Transverse colon (tissue), 4 donors: ENCODE data around the gene PTPRE. TPM values are rescaled to one million over a fixed set of nuclear protein-coding genes. Genes with fewer than 3 reads are reported as not detected.
A peak's percentile ranks its signal among the peaks of the same experiment; 100 is the strongest.

ENCODE experiments used
- DNase-seq: peaks from one replicate; pipeline ENCODE4 v3.0.0-alpha.2; 2019
- H3K27ac ChIP-seq, 4 donors: fragments of 200-600 bp; sonication (generic); 2 replicates each; pipeline ENCODE4 v1.5.1; 2016 to 2018; ENCODE audit warnings: inconsistent platforms in 4 of 4
- H3K27me3 ChIP-seq: fragments of 200-600 bp; sonication (generic); 2 replicates; pipeline ENCODE4 v1.5.1; 2017; ENCODE audit warnings: inconsistent platforms
- H3K36me3 ChIP-seq, 4 donors: fragments of 200-600 bp; sonication (generic); 2 replicates each; pipeline ENCODE4 v1.5.1; 2017 to 2019; ENCODE audit warnings: inconsistent platforms in 4 of 4
- H3K4me1 ChIP-seq, 4 donors: fragments of 200-600 bp; sonication (generic); 2 replicates each; pipeline ENCODE4 v1.5.1; 2017 to 2020; ENCODE audit warnings: inconsistent platforms in 4 of 4
- H3K4me3 ChIP-seq, 4 donors: fragments of 200-600 bp; sonication (generic); 1 replicate in 1 of 4; 2 replicates in 3 of 4; pipeline versions ENCODE4 v1.5.1 to v1.6.1; 2017 to 2019; ENCODE audit warnings: inconsistent platforms in 4 of 4
- H3K9me3 ChIP-seq, 2 donors: fragments of 200-600 bp; sonication (generic); 2 replicates each; pipeline ENCODE4 v1.5.1; 2017 to 2019; ENCODE audit warnings: inconsistent platforms in 2 of 2
- EP300 ChIP-seq: sonication (generic); formaldehyde crosslinking; IDR thresholded peaks from one replicate; pipeline ENCODE4 v1.6.1; 2017; ENCODE audit warnings: antibody characterized with exemption, low read depth
- POLR2A ChIP-seq: fragments of 450-650 bp; IDR thresholded peaks from one replicate; pipeline ENCODE4 v1.6.1; 2016; ENCODE audit warnings: antibody characterized with exemption, mild to moderate bottlenecking, moderate library complexity
- POLR2AphosphoS5 ChIP-seq, 3 donors: sonication (generic); formaldehyde crosslinking; IDR thresholded peaks; one replicate each; pipeline ENCODE4 v1.6.1; 2016; ENCODE audit warnings: antibody characterized with exemption in 3 of 3
- WGBS, 2 donors: methylation state at CpG; one replicate each; pipeline ENCODE4 v1.1.5; 2018; ENCODE audit warnings: low coverage in 1 of 2; 5-methylcytosine and 5-hydroxymethylcytosine counted together
- in situ Hi-C, 4 donors: fragments of 200-750 bp; cut with MboI; loops; one replicate each; pipeline versions ENCODE4 v1.15.0 to v1.15.1; 2017; ENCODE audit warnings: low sequenced_read_pairs in 3 of 4, low pct_ligation_motif_present in 1 of 4, low pct_unique_long_range_greater_than_20kb in 1 of 4
- intact Hi-C: fragments of 100-400 bp; cut with DNase I; formaldehyde crosslinking; loops from one replicate; pipeline ENCODE4 v1.15.1; 2023; ENCODE audit warnings: low total_unique reads
- total RNA-seq, 4 donors: library from RNA; depleted of rRNA; stranded (reverse); fragments of >200 nt; gene quantifications; one replicate each; pipeline ENCODE4 v1.1.0, GENCODE V29; 2016
- TF ChIP-seq, protein P1 (sequence below), 5 experiments: fragments of 200-600 bp in 3 of 5; fragments of 450-650 bp in 2 of 5; sonication (generic) in 3 of 5; IDR thresholded peaks; 1 replicate in 2 of 5; 2 replicates in 3 of 5; pipeline ENCODE4 v1.5.1; 2016 to 2017; ENCODE audit warnings: antibody characterized with exemption in 5 of 5, inconsistent platforms in 3 of 5, mild to moderate bottlenecking in 2 of 5, moderate library complexity in 1 of 5

PTPRE gene
- total RNA-seq, 4 donors from 2014 or later, result 25.7 to 43.6 (median 26.7) TPM

- DNase-seq, result no peak
- Histone ChIP-seq H3K4me3 (no peak overlapping the region), H3K36me3 (no peaks in the 10 kb centered on the region), H3K4me1 (peaks cover 6 to 15% (median 10%) of the 10 kb centered on the region in 4 donors), H3K27ac (no peak overlapping the region), H3K9me3 (no peaks in the 10 kb centered on the region), H3K27me3 (peaks cover 45% of the 10 kb centered on the region)
- intact Hi-C loops, result no loop called here
- no peak for TF ChIP-seq POLR2A
- TF ChIP-seq, protein P1, sequence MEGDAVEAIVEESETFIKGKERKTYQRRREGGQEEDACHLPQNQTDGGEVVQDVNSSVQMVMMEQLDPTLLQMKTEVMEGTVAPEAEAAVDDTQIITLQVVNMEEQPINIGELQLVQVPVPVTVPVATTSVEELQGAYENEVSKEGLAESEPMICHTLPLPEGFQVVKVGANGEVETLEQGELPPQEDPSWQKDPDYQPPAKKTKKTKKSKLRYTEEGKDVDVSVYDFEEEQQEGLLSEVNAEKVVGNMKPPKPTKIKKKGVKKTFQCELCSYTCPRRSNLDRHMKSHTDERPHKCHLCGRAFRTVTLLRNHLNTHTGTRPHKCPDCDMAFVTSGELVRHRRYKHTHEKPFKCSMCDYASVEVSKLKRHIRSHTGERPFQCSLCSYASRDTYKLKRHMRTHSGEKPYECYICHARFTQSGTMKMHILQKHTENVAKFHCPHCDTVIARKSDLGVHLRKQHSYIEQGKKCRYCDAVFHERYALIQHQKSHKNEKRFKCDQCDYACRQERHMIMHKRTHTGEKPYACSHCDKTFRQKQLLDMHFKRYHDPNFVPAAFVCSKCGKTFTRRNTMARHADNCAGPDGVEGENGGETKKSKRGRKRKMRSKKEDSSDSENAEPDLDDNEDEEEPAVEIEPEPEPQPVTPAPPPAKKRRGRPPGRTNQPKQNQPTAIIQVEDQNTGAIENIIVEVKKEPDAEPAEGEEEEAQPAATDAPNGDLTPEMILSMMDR (IDR thresholded peaks at IDR 0.05), result no peak
- no peak for TF ChIP-seq EP300
- no peak for TF ChIP-seq POLR2AphosphoS5 (IDR thresholded peaks at IDR 0.05)
- in situ Hi-C loops, result no loop called here
Observed at GRCh38 chr10:128123846-128124245, 216.9 kb downstream of the PTPRE start.

DNA sequence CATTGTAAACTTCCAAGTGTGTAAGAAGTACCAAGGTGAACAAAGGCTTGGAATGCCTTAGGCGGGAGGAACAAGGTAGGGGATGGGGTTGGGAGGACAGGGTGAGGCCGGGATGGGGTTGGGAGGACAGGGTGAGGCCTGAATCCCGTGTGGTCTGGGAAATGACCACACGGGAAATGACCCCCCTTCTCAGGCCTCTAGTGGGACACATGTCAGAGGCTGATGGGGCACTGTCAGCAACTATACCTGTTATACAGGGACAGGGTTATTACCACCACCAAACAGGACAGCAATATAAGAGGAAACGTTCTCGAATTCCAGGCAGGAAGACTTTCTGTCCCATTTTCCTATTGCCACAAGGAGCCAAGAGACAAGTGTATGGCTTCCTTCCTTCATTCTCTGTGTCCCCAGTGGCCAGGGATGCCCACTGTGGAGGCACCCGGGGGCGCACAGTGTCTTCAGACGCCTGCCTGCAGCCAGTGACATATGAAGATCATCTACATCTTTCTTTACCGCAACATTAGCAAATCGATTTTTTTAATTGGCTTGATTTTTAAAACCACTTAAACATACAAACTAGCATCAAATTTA is 218.0 kb downstream of the PTPRE start:
- H3K27ac ChIP-seq, result peak overlapping the region in 2 of 4 donors; percentile 9 to 70
- in situ Hi-C loops (no loop called here), intact Hi-C loops (no loop called here)
- 14 to 26% methylated on average over 5 to 11 of the region's 11 CpGs for WGBS, 2 donors
- H3K4me3 ChIP-seq, result peak overlapping the region in 3 of 4 donors; percentile 60 to 82 (median 62)
- peaks cover 45% of the 10 kb centered on the region for H3K27me3 ChIP-seq
- TF ChIP-seq POLR2AphosphoS5 (IDR thresholded peaks at IDR 0.05) (no peak), POLR2A (no peak), EP300 (no peak)
- TF ChIP-seq, protein P1 (IDR thresholded peaks at IDR 0.05), result no peak
- DNase-seq, result peak; percentile 11
- H3K4me1 ChIP-seq, result peaks cover 6 to 15% (median 10%) of the 10 kb centered on the region in 4 donors
- no peaks in the 10 kb centered on the region for H3K9me3 ChIP-seq
- H3K36me3 ChIP-seq, result no peaks in the 10 kb centered on the region

DNA sequence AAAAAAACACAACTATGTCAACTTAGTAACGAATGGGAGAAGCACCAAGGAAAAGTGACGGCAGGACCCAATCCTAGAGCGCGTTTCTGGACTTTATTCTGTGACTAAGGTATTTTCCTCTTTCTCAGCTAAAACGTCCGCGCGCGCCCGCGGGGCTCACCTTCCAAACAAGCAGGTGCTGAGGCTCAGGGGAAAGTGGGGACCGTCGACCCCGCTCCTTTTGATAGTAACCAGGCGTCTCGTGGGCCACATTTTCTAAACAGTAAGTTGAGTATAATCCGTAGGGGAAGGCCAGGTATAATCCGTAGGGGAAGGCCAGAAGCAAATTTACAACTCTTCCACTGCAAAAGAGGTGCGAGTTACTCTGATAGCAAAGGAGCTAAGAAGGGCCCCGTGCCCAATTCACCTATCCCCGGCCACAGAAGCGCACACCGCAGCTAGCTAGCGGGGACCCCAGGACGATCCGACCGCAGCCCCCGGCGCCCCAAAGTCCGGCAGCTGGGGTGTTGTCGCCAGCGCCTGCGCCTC is 218.6 kb downstream of the PTPRE start:
- peaks cover 42% of the 10 kb centered on the region for H3K27me3 ChIP-seq
- TF ChIP-seq, protein P1 (IDR thresholded peaks at IDR 0.05), result no peak
- no peak for TF ChIP-seq POLR2AphosphoS5 (IDR thresholded peaks at IDR 0.05)
- no peak for TF ChIP-seq POLR2A
- WGBS, 2 donors, result 1 to 4% methylated on average over 4 to 30 of the region's 33 CpGs
- H3K4me1 ChIP-seq, result peaks cover 6 to 15% (median 10%) of the 10 kb centered on the region in 4 donors
- peak; percentile 40 for DNase-seq
- intact Hi-C loops, result no loop called here
- in situ Hi-C loops, result no loop called here
- H3K27ac ChIP-seq, result peak overlapping the region in 3 of 4 donors; percentile 52 to 70 (median 53)
- H3K9me3 ChIP-seq, result no peaks in the 10 kb centered on the region
- peak overlapping the region; percentile 39 to 82 (median 61) for H3K4me3 ChIP-seq
- no peaks in the 10 kb centered on the region for H3K36me3 ChIP-seq

DNA sequence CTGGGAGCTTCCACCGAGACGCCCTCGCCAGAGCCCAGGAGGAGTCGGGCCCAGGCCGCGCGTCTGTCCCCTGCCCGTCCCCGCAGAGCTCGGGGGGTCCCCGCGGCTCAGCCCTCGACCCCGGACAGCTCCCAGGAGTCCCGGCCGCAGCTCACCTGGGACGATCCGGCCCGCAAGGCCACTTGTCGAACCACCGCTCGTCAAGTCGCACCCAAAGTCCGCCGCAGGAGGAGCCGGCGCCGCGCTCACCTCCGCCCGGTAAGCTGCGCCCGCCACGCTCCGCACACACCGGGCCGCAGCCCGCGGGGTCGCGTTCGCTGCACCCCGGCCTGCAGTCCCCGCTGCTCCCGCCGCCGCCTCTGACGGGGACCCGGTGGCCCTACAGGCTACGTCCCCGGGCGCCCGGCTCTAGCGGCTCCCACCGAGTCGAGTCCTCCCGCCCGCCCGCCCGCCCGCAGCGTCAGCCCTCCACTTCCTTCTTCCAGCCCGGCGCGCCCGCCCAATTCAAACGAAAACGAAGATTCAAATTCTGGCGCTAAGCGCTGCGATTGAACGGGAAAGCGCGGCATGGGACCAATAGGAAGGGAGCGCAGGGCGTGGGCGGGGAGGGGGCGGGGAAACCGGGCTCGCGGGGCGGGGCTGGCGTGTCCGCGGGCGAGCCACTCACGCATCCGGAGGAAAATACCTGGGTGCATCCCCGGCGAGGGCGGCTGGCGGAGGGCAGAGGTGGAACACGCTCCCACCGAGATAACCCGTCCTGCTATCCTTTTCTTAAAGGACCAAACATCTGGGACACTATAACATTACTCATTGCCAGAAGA is 219.3 kb downstream of the PTPRE start, which contains the start of gene MKI67:
Gene MKI67, minus strand, starts transcription at position 480 of the 821 bp plus-strand sequence. CDS start 756 bp downstream, outside the sequence.
- H3K27ac ChIP-seq, result peak within 1 kb of the TSS in 3 of 4 donors; percentile 53 to 70 (median 57)
- peaks cover 6 to 15% (median 10%) of the 10 kb centered on the region in 4 donors for H3K4me1 ChIP-seq
- peak within 1 kb of the TSS; percentile 39 to 82 (median 61) for H3K4me3 ChIP-seq
- peak; percentile 91 for DNase-seq
- in situ Hi-C loops, result no loop called here
- intact Hi-C loops, result no loop called here
- H3K27me3 ChIP-seq, result peaks cover 38% of the 10 kb centered on the region
- H3K36me3 ChIP-seq, result no peaks in the 10 kb centered on the region
- 1% methylated on average over 50 of the region's 95 CpGs; no CpG with 5 or more reads in 1 of the 2 donors for WGBS, 2 donors
- no peaks in the 10 kb centered on the region for H3K9me3 ChIP-seq
- no peak for TF ChIP-seq EP300
- TF ChIP-seq, protein P1 (IDR thresholded peaks at IDR 0.05), result no peak
- peak in 2 of 3 donors; percentile 39 to 47 for TF ChIP-seq POLR2AphosphoS5 (IDR thresholded peaks at IDR 0.05)
- TF ChIP-seq POLR2A, result no peak
